Measurements from ENCODE around the gene PIK3CB. TPM values are rescaled to one million over a fixed set of nuclear protein-coding genes. Genes with fewer than 3 reads are reported as not detected.

PIK3CB gene
- total and polyA plus RNA-seq, 2 of the 8 experiments (the other 6 are each of a cell fraction or from before 2014, with no cell fraction given): 8.3 to 35.2 TPM

- no peak for TF ChIP-seq CHD7 (IDR thresholded peaks at IDR 0.05; ENCODE audit: insufficient replicate concordance, low read length)
- no peak for TF ChIP-seq SAP30 (IDR thresholded peaks at IDR 0.05; ENCODE audit: insufficient read depth, insufficient replicate concordance, low read length)
- no peak for TF ChIP-seq FOSL1 (IDR thresholded peaks at IDR 0.05; ENCODE audit: insufficient read depth, low read depth, low read length)
- no peak for TF ChIP-seq RFX5 (IDR thresholded peaks at IDR 0.05; ENCODE audit: borderline replicate concordance, low read depth, low read length)
- no peak for TF ChIP-seq RBBP5 (IDR thresholded peaks at IDR 0.05; ENCODE audit: borderline replicate concordance, low read depth, low read length)
- no peak for TF ChIP-seq TCF12 (IDR thresholded peaks at IDR 0.05; ENCODE audit: low read depth, low read length)
- TF ChIP-seq CEBPB (IDR thresholded peaks at IDR 0.05; ENCODE audit: low read depth, low read length): no peak
Measured at GRCh38 chr3:138624518-138624917, 210.2 kb downstream of the PIK3CB start (continued).
